HG02588 (cell line): ENCODE results near the gene NLGN3.
"Not testable (repeated sequence)": the region's sequence is repeated elsewhere in the genome, so short reads cannot be mapped to it uniquely, and the experiment has no call there.

Source experiments
- ATAC-seq: cut with Tn5 transposase; IDR thresholded peaks from one replicate; pipeline ENCODE4 v1.9.1; 2021; ENCODE audit warnings: mild to moderate bottlenecking, moderate library complexity; ENCODE audit not compliant: unreplicated experiment

NLGN3 gene

GRCh38 chrX:71169586-71169985, 24.9 kb downstream of the NLGN3 start:
- ATAC-seq, result no peak

- ATAC-seq, result no peak
Measured at GRCh38 chrX:71170660-71171059, 26.0 kb downstream of the NLGN3 start.

GRCh38 chrX:71171110-71171801, 26.6 kb downstream of the NLGN3 start:
- ATAC-seq, result no peak

- ATAC-seq, result no peak
Measured at GRCh38 chrX:71173440-71173839, 28.8 kb downstream of the NLGN3 start.

GRCh38 chrX:71174795-71175194, 30.2 kb downstream of the NLGN3 start:
- ATAC-seq, result no peak

- no peak for ATAC-seq
Measured at GRCh38 chrX:71175531-71175930, 30.9 kb downstream of the NLGN3 start.

- no peak for ATAC-seq
Measured at GRCh38 chrX:71177327-71177726, 32.7 kb downstream of the NLGN3 start.

GRCh38 chrX:71178908-71179307, 34.3 kb downstream of the NLGN3 start:
- no peak for ATAC-seq

- not testable (repeated sequence) for ATAC-seq
Measured at GRCh38 chrX:71180579-71181265, 36.1 kb downstream of the NLGN3 start.

GRCh38 chrX:71181558-71181909, 36.9 kb downstream of the NLGN3 start:
- ATAC-seq, result peak; percentile 39

GRCh38 chrX:71181910-71182799, 37.5 kb downstream of the NLGN3 start:
- peak; percentile 88 for ATAC-seq

GRCh38 chrX:71182871-71183270, 38.2 kb downstream of the NLGN3 start:
- no peak for ATAC-seq

- no peak for ATAC-seq
Measured at GRCh38 chrX:71183341-71183740, 38.7 kb downstream of the NLGN3 start.

- ATAC-seq, result no peak
Measured at GRCh38 chrX:71184092-71184491, 39.5 kb downstream of the NLGN3 start.

GRCh38 chrX:71184803-71185495, 40.3 kb downstream of the NLGN3 start:
- no peak for ATAC-seq

- ATAC-seq, result no peak
Measured at GRCh38 chrX:71191248-71191647, 46.6 kb downstream of the NLGN3 start.

GRCh38 chrX:71195964-71196649, 51.5 kb downstream of the NLGN3 start:
- ATAC-seq, result no peak

GRCh38 chrX:71198066-71198465, 53.4 kb downstream of the NLGN3 start:
- peak; percentile 79 for ATAC-seq

GRCh38 chrX:71199252-71200008, 54.8 kb downstream of the NLGN3 start:
- no peak for ATAC-seq

GRCh38 chrX:71210816-71211215, 66.2 kb downstream of the NLGN3 start:
- ATAC-seq, result no peak
